ENCODE data around the gene DHRS3. TPM values are rescaled to one million over a fixed set of nuclear protein-coding genes. Genes with fewer than 3 reads are reported as not detected.

Gene DHRS3
- total and polyA plus RNA-seq, 2 of the 13 experiments (the other 11 are each of a cell fraction or from before 2014, with no cell fraction given), result 48.5 to 90.5 TPM

DNA sequence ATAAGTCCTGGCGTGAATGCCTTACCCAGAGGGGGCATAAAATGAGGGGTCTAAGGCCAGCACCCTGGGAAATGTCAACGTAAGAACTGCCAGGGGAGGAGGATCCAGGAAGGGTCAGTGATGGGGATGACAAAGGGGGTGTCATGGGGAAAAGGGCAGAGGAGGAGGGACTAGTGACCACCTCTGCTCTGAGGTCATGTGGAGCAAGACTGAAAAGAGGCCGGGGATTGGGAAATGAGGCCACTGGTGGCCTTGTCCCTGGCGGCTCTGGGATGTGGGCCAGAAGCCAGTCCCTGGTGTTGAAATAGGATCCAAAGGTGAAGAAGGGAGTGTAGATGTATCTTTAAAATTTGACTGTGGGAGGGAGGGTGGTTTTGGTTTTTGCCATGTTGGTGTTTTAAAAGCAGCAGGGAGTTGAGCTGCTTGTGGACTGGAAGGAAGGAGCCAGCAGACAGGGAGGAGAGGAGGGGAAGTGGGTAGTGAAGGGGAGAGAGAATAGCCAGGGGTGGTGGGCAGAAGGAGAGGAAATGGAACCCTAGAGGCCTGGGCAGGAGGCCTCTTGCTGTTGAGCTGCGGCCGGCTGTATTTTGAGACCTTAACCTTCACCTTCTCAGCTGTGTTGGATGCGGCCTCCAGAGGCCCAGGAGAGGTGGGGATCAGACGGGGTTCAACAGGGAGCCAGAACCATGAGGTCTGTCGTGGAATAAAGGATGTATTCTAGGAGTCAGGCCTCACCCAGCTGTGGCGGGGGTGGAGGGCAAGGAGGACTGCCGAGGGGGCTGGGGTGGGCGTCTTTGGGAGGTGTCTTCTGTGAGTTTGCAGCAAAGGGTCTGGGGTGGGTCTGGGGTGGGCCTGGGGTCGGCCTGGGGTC lies 92.5 kb downstream of the DHRS3 start (continued):
- TF ChIP-seq SRSF9 (IDR thresholded peaks at IDR 0.05; ENCODE audit: borderline replicate concordance, insufficient read depth, low read depth, low read length, poor library complexity, severe bottlenecking) (no peak), HMG20A (CRISPR knock-in tag; IDR thresholded peaks at IDR 0.05; ENCODE audit: borderline replicate concordance) (peak; percentile 78; the same call in 1 of the 2 replicates), HNRNPK (IDR thresholded peaks at IDR 0.05; ENCODE audit: low read depth, low read length, poor library complexity, severe bottlenecking) (no peak), NFIB (CRISPR knock-in tag; IDR thresholded peaks at IDR 0.05; ENCODE audit: borderline replicate concordance) (no peak), MTF1 (CRISPR knock-in tag; IDR thresholded peaks at IDR 0.05) (no peak), RAD51 (IDR thresholded peaks at IDR 0.05; ENCODE audit: borderline replicate concordance) (no peak), ATF2 (CRISPR knock-in tag; IDR thresholded peaks at IDR 0.05) (peak; percentile 70; the same call in 1 of the 2 replicates), ZNF274 (CRISPR knock-in tag; IDR thresholded peaks at IDR 0.05) (no peak), ZNF460 (CRISPR knock-in tag; IDR thresholded peaks at IDR 0.05; ENCODE audit: borderline replicate concordance) (no peak; the same call in 1 of the 2 replicates), HMG20B (CRISPR knock-in tag; conservative IDR thresholded peaks at IDR 0.05) (0 out of 2 replicates have a peak, but pooled peaks have one; percentile 49), NFE2 (CRISPR knock-in tag; IDR thresholded peaks at IDR 0.05) (no peak), ZBTB26 (CRISPR knock-in tag; IDR thresholded peaks at IDR 0.05; ENCODE audit: borderline replicate concordance) (no peak; the same call in 1 of the 2 replicates), SETDB1 (CRISPR knock-in tag; IDR thresholded peaks at IDR 0.05; ENCODE audit: borderline replicate concordance) (no peak), ADNP (CRISPR knock-in tag; IDR thresholded peaks at IDR 0.05) (no peak), MAZ (IDR thresholded peaks at IDR 0.05; ENCODE audit: borderline replicate concordance, low read depth, low read length) (no peak), MAZ (CRISPR knock-in tag; IDR thresholded peaks at IDR 0.05; ENCODE audit: low read depth) (peak; percentile 49; the same call in 1 of the 2 replicates), REPIN1 (CRISPR knock-in tag; IDR thresholded peaks at IDR 0.05; ENCODE audit: borderline replicate concordance, low read depth) (peak; percentile 62; the same call in 1 of the 2 replicates), NPAS2 (CRISPR knock-in tag; IDR thresholded peaks at IDR 0.05; ENCODE audit: borderline replicate concordance) (no peak), SAP130 (CRISPR knock-in tag; IDR thresholded peaks at IDR 0.05; ENCODE audit: low read depth) (peak; percentile 82), ZNF431 (CRISPR knock-in tag; IDR thresholded peaks at IDR 0.05; ENCODE audit: borderline replicate concordance, low read depth) (0 out of 2 replicates have a peak, but pooled peaks have one; percentile 22), STAG1 (CRISPR knock-in tag; IDR thresholded peaks at IDR 0.05) (no peak), ZNF704 (CRISPR knock-in tag; IDR thresholded peaks at IDR 0.05; ENCODE audit: borderline replicate concordance) (no peak), HNRNPL (IDR thresholded peaks at IDR 0.05; ENCODE audit: low read depth, low read length) (no peak)
- TF ChIP-seq, protein P1, sequence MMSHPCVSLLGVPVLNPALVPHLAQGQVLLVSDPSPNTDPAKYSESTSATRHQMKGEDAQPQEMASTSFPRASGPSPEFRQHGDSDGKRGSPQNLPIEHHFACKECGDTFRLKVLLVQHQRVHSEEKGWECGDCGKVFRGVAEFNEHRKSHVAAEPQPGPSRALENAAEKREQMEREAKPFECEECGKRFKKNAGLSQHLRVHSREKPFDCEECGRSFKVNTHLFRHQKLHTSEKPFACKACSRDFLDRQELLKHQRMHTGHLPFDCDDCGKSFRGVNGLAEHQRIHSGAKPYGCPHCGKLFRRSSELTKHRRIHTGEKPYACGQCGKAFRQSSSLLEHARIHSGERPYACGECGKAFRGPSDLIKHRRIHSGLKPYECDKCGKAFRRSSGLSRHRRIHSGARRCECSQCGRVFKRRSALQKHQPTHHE (CRISPR knock-in tag; IDR thresholded peaks at IDR 0.05; ENCODE audit: borderline replicate concordance), result peak; percentile 76
